Body of pancreas (tissue), 4 donors: ENCODE measurements around the gene PTPRN2.

Experiments used
- POLR2A ChIP-seq, 3 donors: fragments of 450-650 bp; IDR thresholded peaks; one replicate each; pipeline ENCODE4 v1.6.1; 2016; ENCODE audit warnings: antibody characterized with exemption in 3 of 3, mild to moderate bottlenecking in 2 of 3
- TF ChIP-seq, protein P1 (sequence below), 7 experiments: fragments of 450-650 bp in 4 of 7; fragments of 200-600 bp in 3 of 7; sonication (generic) in 3 of 7; IDR thresholded peaks; one replicate each; pipeline ENCODE4 v1.5.1; 2016 to 2019; ENCODE audit warnings: antibody characterized with exemption in 7 of 7

GRCh38 chr7:157503229-157503628 is 1084.4 kb downstream of the PTPRN2 start:
- TF ChIP-seq, protein P1, sequence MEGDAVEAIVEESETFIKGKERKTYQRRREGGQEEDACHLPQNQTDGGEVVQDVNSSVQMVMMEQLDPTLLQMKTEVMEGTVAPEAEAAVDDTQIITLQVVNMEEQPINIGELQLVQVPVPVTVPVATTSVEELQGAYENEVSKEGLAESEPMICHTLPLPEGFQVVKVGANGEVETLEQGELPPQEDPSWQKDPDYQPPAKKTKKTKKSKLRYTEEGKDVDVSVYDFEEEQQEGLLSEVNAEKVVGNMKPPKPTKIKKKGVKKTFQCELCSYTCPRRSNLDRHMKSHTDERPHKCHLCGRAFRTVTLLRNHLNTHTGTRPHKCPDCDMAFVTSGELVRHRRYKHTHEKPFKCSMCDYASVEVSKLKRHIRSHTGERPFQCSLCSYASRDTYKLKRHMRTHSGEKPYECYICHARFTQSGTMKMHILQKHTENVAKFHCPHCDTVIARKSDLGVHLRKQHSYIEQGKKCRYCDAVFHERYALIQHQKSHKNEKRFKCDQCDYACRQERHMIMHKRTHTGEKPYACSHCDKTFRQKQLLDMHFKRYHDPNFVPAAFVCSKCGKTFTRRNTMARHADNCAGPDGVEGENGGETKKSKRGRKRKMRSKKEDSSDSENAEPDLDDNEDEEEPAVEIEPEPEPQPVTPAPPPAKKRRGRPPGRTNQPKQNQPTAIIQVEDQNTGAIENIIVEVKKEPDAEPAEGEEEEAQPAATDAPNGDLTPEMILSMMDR (IDR thresholded peaks at IDR 0.05) = no peak
- TF ChIP-seq POLR2A (IDR thresholded peaks at IDR 0.05) = no peak
